Right forelimb (tissue), 1 donor: ENCODE measurements around the gene LPP.
"Not testable (repeated sequence)": the region's sequence is repeated elsewhere in the genome, so short reads cannot be mapped to it uniquely, and the experiment has no call there.

Experiments used
- DNase-seq: peaks from one replicate; pipeline ENCODE4 v3.0.0-alpha.2; 2018

Gene LPP

DNA sequence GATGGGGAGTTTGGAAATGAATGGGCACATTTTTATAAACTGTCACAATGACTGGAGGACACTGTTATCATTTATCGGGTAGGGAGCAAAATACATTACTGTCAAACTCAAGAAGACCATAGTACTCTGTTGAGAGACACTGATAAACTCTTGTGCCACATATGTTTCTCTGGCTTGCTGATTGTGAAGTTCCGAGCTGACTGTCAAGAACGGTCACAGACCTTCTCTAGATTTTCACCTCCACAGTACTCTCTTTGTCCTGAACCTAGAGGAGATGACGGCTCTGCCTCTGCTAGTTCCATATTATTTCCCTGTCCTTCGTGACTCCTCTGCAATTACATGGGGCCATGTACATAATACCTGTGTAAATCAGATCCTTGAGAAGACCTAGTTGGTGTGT is 451.9 kb downstream of the LPP start:
- DNase-seq: no peak

DNA sequence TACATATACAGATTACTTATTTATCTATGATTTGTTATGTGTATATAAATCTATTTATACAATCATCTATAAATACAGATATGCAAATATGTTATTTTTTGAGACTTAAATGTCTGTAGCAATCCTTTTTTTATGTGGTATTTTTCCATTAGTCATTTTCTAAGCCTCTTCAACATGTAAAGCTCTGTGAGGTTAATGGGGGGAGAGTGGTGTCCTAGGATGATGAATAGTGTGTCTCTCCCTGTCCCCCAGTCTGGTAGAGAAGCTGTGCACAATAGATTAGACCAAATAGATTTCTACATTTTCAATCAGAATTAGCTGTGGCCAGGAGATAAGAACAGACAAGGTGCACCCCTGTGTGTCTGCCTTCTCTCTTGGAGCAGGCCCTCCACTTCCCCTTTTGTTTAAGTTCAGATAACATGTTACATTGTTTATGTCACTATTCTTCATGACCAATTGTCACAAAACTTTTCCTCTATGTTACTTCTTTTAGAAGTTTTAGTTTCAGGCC is 453.9 kb downstream of the LPP start:
- no peak for DNase-seq

DNA sequence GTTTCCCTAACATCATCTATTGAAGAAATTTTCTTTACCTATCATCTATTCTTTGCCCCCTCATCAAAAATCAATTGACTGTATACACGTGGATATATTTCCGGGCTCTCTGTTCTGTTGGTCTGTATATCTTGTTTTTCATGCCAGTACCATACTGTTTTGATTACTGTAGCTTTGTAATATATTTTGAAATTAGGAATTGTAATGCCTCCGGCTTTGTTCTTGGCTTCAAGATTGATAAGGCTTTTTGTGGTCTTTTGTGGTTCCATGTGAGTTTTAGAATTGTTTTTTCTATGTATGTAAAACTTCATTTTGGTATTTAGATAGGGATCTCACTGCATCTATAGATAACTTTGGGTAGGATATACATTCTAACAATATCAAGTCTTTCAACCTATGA is 454.4 kb downstream of the LPP start:
- no peak for DNase-seq

DNA sequence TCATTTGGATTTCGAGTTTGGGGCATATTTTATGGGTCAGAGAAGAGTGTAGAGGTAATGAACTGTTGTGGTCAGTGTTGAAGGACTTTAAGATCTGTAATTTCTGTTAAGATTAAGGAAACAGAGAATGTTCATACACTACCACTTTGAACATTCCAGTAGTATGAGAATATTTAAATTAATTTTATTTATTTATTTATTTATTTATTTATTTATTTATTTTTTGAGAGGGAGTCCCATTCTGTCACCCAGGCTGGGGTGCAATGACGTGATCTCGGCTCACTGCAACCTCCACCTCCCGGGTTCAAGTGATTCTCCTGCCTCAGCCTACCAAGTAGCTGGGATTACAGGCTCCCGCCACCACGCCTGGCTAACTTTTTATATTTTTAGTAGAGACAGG is 459.8 kb downstream of the LPP start:
- DNase-seq: not testable (repeated sequence)

DNA sequence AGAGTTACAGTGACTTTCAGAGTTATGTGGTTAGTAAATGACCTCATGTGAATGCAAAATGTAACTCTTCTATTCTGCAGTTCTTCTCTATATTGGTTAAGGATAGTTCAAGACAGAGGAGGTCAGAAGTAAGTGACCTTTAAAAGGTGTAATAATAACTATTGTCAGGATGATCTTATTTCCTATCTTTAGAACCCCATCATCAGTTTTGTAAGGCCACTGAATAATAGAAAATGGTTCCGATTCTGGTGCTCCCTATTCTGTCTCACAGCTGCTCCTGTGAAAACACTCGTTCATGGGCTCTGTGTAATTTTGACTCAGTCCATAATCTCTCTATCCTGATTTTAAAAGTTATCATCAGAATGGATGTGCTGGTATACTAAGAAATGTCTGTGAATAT is 463.3 kb downstream of the LPP start:
- DNase-seq: no peak

DNA sequence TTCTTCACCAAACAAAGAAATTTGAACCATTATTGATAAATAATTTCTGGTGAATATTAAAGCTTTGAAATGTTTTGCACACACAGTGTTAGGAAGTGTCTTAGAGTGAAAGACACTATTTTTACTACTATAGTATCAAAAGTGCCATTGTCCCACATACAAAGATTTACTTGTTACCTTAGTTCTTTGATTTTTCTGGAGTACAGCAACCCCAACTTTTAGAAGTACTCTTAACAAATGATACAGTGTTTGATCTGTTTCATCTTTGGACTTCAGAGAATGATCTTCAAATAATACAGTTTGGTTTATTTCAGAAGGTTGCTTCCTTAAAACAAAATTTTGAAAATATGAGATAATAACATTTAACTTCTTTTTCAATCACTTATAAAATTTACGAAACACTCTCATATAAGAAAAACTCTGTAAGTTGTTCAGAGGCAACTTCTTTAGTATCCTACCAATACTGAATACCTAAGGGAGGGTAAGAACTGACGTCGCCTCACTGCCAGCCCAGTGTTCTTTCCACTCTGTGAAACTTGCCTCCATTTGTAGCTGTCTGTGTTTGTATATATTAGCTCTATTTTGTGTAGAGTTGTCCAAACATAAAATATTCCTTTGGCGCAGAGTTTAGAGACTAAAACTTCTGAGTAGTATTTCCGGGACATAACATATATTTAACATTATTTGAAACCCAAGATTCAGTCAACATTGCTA is 464.2 kb downstream of the LPP start:
- DNase-seq: no peak

DNA sequence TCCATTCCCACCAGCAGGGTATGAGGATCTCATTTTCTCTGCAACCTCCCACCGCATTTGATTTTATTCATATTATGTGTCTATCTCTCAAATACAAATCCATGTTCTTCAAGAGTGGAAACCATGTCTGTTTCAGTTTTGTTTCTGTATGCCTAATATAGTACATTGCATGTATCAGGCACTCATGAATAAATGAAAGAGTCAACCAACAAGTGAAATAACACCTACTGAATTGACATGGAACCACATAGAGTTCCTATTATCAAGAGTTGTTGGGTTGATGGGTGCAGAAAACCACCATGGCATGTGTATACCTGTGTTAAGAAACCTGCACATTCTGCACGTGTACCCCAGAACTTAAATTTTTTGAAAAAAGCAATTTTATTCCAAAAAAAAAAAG is 466.8 kb downstream of the LPP start:
- no peak for DNase-seq

DNA sequence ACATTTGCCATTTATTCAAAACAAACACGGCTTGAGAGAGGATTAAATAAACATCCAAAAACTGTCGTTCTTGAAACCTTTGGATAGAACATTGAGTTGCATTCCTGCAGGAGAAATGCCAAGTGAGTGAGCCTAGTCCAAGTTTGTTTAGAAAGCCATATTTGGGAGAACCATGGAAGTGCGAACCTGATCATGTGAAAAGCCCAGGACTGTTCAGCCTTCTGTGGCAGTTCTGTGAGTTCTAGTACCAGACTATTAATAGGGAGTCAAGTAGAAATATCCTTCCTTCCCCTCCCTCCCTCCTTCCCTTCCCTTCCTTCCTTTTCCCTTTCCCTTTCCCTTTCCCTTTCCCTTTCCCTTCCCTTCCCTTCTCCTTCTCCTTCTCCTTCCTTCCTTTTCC is 470.4 kb downstream of the LPP start:
- no peak for DNase-seq

DNA sequence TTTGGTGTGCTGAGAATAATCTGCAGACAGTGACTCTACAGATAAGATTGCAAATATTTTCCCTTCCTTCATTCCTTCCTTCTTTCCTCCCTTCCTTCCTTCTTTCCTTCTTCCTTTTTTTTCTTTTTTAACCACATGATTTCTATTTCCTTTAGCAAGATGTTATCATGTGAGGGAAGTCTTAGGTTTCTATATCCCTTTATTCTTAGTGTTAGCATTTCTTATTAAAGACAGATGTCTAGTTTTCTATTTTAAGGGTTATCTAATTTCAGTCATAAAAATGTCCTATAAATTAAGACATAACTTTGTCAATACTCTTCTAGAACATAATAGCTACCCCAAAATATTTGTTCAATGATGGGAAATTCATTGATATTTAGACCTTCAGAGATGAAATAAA is 470.9 kb downstream of the LPP start:
- no peak for DNase-seq

DNA sequence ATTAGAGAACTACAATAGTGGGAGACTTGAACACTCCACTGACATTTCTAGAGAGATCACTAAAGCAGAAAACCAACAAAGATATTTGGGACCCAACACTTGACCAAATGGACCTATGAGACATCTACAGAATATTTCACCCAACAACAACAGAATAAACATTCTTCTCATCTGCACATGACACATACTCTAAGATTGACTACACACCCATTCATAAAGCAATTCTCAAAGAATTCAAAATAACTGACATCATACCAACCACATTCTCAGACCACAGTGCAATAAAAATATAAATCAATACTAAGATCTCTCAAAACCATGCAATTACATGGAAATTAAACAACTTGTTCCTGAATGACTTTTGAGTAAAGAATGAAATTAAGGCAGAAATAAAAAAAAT is 473.7 kb downstream of the LPP start:
- no peak for DNase-seq

DNA sequence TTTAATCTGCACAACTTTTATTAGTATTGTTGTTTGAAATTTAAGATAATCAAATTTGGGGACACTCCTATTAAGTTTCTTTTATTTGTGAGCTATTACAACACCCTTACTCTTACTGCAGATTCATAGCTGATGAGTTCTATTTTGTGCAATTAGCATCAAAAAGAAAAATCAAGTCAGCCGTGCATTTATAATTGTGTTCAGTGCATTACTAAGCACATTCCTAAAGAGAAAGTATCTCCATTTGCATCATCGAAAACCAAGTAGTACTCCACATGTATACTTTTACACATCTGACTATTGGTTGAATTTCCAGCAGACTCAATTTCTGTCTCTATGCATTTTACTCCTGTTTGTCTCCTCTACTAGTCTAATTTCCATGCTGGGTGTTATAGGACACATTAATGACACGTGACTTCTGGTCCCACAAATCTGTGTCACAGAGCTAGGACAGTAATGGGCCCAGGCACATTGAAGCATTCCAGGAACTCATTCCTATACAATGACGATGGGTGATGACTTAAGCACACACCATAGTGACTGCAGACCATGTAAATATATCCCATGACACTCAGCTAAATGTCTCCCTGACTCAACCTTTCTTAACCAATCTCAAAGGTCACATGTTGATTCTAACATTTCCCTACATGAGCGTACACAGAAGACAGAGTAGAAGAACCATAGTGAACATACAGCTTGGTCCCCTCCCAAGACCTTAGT is 477.5 kb downstream of the LPP start:
- DNase-seq: no peak

DNA sequence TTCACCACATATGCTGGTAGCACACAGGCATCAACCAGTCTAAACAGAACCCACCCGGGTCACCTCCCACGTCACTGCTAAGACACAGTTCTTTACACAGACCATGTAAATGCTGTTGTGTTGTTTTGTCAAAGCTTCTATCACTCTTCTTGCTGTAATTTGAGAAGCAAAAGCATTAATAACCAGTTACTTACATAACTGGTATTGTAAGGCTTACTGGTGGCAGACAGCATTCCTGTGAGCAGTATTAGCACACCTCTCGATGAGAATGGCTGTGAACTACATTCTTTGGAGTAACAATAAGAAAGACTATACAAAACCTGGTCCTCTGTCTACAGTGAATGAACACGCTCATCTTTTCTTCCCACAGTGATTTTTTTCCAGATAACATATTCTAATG is 479.2 kb downstream of the LPP start:
- DNase-seq: no peak

DNA sequence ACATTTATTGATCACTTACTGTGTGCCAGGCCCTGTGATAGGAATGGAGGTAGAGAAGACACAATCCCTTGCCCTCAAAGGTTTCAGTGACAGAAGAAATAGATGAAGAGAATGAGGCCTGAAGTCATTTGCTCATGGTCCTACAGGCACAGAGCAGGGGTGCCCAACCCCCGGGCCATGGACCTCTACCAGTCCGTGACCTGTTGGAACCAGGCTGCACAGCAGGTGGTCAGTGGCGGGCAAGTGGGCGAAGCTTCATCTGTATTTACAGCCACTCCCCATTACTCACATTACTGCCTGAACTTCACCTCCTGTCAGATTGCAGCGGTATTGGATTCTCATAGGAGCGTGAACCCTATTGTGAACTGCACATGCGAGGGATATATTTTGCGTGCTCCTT is 480.3 kb downstream of the LPP start:
- DNase-seq: no peak

DNA sequence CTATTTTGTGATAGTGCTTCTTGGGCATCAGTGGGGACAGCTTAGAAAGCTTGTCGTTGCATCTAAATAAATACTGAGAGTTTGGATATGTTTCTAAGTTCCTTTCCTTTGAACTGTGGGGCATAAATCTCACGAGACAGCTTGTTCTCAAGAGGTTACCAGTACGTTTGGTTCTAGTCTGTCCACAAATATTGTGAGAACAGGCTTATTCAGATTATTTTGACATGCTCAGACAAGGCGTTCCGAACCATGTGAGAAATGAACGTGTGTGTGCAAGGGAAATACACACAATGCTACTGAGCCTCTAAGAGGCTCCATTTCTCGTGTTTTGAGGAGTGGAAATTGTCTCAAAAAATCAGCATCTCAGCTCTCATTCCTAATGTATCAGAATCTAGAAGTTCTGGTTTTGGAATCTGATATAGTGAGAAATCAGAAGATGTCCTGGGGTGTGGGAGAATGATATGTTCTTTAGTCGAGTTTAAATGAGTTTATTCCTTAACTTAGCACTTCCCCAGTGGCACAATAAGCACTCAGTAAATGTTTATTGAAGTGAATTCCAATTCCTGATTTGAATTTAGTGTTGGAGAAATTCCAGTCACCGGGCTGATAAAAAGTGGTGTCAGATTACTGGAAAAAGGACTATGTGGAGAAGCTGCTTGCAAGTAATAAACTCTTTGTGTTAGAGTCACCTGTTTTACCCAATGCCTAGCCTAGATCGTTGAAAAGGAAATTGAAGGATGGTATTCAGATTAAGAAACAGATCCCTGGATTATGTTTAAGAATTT is 481.5 kb downstream of the LPP start:
- DNase-seq: no peak

DNA sequence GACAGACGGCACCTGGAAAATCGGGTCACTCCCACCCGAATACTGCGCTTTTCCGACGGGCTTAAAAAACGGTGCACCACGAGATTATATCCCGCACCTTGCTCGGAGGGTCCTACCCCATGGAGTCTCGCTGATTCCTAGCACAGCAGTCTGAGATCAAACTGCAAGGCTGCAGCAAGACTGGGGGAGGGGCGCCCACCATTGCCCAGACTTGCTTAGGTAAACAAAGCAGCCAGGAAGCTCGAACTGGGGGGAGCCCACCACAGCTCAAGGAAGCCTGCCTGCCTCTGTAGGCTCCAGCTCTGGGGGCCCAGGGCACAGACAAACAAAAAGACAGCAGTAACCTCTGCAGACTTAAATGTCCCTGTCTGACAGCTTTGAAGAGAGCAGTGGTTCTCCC is 482.3 kb downstream of the LPP start:
- not testable (repeated sequence) for DNase-seq

DNA sequence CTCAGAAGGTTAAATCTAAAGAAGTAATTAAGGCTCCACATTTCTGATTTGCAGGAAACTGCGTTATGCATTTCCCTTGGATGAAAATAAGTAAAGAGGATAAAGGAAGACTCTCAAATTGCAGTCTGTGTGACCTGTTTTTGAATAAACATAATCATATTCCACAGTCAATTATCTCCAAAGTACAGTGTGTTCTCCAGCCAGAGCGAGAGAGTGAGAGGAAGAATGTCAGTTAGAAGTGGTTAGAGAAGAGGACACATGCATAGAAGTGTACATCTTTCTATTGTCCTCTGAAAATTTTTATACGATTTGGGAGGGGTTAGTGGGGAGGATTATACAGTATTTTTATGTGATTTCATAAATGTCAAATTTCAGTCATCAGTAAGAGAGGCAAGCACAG is 487.1 kb downstream of the LPP start:
- no peak for DNase-seq

DNA sequence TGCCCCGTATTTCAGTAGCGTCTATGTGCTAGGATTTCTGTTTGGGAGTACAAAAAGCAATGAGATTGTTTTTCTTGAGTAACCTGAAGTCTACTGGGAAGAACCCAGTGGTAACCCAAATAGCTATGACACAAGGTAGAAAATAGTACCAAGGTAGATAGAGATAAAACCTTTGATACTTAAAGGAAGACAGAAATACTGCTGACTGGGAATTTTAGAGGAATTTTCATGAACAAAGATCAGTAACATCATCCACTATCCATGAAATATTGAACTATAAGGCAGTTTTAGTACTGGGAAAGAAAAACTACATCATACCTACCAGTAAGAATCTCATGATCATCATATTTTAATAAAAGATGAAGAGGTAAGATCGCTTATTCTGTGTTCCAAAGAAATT is 489.8 kb downstream of the LPP start:
- DNase-seq: no peak

DNA sequence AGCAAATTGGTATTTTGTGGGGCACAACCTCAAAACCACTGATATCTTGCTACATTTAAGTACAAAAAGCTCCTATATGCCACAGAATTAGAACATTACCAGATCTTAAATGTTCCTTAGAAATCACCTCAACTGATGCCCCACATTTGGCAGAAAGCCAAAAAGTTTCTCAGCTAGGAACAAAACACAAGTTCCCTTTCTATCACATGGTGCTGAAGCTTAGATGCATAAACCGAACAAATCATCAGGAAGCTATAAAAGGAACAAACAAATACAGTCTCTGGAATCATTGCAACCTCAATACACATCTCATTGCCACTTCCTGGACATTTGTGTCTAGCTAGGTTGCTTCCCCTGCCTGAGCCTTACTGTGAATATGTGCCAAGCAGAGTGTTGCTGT is 492.6 kb downstream of the LPP start:
- DNase-seq: no peak

DNA sequence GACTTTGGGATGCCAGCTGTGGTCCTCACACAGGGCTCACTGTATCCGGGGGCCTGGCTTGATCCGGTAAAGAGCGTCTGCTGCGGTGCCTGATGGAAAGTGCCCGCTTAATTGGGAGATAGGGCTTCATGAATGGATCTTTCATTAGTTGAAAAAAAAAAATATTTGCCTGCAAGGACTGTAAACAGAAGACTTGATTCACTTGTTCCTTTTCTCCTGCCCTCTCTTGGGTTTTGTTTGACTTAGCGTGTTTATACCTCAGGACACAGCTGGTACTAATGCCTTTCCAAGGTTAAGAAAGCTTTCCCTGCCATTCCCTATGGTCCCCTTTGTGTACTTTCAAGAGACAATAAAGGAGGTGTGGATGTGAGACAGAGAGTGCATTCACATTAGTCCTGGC is 493.3 kb downstream of the LPP start:
- DNase-seq: no peak

DNA sequence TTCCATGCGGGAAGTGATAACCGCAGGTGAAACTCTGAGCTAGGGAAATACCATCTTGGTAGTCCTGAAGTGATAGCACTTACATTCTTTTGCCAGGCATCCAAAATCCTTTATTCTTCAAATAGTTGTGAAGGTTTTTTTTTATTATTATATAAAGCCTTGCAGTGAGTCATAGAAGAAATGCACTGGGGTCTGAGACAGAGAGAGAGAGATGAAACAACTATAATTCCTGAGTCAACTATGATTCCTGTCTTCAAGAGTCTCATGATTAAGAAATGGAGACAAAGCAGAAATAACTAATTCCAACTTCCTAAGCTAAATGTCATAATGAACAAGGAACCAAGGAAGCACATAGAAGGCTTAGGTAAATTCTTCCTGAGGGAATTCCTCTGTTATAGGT is 495.6 kb downstream of the LPP start:
- DNase-seq: no peak

DNA sequence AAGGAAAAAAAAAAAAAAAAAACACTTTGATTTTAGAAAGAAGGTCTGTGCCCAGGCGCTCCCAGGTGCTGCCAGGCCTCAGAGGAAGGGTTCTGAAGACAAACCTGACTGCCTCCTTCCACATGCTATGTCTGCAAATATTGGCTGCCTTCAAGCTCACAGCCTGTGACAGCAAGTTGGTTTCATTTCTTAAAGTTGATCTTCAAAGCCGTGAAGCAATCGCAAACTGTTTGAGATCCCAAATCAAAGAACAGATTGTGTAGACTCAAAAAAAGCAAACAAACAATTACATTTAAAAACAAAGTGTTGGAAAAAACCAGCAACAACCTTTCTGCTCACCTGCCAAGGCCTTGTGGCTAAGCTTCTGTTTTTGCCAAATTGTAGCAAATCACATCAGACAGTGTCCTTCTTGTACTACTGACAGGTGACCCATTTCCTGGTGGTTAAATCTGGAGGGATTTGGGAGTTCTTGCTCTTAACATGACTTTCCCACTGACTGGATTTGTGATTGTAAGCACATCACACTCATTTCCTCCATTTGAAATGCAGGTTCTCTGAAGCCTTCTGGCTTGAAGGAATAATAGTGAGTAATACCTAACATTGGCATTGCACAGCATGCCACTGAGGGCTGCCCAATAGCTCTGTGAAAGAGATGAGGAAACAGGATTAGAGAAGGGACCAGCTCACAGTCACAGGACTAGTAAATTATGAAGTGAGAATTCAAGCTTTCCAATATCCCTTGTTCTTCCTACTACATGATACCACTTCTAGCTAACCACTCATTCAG is 502.4 kb downstream of the LPP start:
- no peak for DNase-seq

DNA sequence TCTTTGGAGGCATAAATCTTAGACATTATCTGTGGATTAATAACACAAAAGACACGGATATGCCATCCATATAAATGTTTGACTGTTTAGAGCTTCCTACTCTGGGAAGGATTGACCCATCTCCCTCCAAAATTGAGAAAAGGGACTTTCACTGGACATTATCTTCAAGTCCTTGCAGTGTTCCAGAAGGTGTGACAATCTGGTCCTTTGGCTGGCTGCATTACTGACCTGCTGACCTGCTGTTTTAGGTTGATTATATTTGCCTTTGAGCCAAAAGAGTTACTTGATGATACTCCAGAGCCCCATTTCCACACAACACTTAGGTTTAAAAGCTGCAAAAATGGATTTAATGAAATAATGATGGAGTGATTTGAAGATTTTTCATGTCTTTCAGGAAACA is 504.6 kb downstream of the LPP start:
- DNase-seq: no peak

DNA sequence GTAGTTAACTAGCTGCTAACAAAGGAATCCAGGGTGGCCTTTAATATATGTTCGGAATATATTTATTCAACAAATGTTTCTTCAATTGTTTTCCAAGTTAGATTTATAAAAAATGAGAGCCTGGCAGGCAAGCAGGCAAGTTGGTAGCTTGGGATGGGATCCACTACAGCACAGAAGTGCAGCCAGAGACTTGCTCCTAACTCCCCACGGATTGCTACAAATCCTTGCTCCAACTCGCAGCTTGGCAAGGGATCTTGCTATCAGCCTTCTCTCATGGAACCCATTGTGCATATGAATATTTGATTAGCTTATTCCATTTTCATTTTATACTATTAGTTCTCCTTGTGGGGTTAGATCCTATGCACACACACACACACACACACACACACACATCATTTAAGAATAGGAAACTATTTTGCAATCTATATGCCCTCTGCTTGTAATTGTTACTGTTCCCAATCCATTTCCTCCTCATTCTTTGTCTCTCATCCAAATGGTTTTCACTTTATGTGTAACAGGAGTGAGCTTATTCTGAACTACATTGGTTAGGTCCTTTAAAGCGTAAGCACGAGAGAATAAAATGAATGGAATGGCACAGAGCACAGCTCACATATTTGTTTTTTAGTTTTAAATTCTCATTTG is 505.6 kb downstream of the LPP start:
- no peak for DNase-seq
